ENCODE measurements around the gene RBM42.

The RBM42 gene

DNA sequence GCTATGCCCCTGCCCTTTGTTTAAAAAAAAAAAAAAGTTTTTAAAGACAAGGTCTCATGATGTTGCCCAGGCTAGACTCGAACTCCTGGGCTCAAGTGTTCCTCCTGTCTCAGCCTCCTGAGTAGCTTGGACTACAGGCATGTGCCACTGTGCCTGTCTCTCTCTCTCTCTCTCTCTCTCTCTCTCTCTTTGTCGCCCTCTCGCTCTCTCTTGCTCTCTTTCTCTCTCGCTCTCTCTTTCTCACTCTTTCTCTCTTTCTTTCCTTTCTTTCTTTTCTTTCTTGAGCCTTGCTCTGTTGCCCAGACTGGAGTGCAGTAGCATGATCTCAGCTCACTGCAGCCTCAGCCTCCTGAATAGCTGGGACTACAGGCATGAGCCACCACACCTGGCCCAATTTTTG, 26.8 kb downstream of the RBM42 start:
- no peak for DNase-seq

DNA sequence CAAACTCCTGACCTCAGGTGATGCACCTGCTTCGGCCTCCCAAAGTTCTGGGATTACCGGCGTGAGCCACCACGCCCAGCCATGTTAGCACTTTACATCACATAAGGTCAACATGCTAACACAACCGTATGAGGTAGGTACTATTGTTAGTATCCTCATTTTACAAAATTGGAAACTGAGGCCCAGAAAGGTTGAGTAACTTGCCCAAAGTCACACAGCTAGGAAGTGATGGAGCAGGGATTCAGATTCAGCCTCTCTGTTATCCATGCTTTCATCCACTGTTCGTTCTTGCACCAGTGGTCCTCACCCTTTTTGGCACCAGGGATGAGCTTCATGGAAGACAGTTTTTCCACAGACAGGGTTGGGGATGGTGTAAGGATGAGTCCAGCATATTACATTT, 27.9 kb downstream of the RBM42 start:
- DNase-seq: no peak

DNA sequence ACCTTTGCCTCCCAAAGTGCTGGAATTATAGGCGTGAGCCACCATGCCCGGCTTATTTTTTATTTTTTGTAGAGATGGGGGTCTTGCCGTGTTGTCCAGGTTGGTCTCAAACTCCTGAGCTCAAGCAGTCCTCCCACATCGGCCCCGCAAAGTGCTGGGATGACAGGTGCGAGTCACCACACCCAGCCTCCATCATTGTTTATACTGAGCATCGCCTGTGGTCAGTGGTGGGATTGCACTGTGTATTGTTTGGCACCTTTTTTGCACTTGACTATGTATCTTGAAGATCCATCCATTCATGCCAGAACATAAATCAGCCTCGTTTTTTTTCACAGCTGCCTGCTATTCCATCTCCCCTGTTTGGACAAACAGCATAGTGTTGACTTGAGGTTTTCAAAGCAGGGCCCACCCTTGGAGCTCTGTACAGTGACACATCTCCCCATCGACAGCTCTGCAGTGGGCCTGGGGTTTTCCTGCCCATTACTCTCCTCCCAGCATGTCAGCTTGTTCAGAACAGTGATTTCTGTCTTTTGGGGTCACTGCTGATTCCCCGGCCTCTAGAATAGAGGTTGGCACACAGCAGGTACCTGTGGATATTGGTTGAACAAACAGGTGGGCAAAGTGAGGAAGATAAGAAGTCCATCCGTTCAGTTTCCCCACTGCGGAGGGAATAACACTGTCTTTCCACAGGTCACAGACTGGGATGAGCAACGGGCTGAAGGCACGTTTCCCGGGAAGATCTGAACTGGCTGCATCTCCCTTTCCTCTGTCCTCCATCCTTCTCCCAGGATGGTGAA, 29.3 kb downstream of the RBM42 start:
- DNase-seq: no peak

DNA sequence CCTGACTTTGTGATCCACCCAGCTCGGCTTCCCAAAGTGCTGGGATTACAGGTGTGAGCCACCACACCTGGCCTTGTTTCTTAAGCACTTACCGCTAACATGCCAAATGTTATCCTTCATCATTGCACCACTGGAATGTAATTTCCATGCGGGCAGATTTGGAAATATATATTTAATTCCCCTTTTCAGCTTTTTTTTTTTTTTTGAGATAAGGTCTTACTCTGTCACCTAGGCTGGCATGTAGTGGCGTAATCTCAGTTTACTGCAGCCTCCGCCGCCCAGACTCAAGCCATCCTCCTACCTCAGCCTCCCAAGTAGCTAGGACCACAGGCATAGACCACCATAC, 33.1 kb downstream of the RBM42 start:
- DNase-seq: no peak

DNA sequence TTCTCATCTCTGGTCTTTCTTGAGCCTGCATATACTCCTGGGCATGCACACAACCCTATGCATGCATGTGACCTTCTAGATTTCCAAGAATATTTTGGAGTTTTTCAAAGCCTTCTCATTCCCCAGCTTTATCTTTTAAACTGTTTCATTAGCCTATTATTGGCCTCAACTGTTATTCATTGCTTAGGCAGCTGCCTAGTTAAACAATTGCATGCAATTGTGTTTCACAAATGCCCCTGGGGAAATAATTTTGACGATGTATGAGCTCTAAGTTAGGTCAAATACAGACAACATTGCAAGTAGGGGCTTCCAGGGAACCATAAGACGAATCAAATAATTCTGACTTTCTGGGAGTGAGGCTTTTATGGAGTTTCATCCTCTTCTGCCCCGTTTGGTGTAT, 35.1 kb downstream of the RBM42 start:
- DNase-seq: no peak

DNA sequence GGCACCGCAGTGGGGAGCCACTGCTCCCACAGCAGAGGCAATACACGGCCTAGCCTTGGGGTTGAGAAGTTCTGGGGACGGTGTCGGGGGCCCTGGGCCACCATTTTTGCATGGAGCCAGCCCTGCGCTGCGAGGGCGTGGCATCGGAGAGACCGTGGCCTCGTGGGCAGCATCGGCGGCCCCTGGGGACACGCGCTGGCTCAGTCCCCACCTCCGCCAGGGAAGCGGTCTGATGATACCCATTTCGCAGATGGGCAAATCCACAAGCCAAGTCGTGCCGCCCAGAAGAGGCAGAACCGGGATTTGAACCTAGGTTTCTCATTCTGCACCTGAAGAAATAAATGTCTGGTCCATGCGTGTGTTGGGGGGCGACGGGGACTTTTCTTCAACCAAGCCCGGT, 36.3 kb downstream of the RBM42 start:
- no peak for DNase-seq

DNA sequence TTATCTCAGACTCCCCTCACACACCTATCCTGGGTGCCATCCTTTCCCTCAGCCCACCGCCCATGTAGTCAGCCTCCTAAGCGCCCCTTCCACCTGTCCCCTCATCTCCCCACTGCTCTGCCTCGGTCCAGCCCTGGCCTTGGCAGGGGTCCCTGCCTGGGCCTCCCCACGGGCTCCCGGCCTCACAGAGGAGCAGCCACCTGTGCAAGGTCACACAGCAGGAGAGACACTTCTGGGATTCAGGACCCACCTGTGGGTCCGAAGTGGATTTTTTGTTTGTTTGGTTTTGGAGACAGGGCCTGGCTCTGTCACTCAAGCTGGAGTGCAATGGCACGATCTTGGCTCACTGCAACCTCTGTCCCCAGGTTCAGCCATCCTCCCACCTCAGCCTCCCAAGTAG, 36.8 kb downstream of the RBM42 start:
- DNase-seq: no peak

DNA sequence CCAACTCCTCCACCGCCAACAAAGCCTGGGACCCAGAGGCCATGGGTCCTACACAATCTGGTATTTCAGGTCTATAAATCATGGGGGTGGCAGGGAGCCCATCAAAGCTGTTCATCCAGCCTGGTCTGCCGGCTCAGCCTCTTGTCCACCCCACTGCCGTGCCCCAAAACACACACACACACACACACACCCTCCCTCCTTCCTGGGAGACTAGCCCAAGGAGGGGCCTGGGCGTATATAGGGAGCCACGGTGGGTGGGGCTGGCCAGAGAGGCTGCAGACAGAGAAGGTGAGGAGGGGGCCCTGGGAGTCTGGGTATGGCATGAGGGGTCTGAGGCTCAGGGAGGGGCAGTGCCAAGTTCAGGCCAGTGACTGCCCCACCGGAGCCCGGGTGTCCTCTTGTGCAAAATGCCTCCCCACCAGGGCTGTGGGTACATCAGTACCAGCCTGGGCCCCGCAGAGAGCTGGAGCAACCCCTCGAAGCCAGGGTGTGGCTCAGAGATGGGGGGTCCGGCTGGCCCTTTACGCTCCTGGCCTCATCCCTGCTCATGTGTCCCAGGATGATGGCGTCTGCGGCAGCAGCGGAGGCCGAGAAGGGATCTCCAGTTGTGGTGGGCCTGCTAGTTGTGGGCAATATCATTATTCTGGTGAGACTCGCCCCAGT, 37.5 kb downstream of the RBM42 start, which contains the start of gene UPK1A:
Gene UPK1A (plus strand): TSS at position 267 of the 663 bp plus-strand sequence. CDS start 296 bp downstream, at position 563.
- DNase-seq: no peak

DNA sequence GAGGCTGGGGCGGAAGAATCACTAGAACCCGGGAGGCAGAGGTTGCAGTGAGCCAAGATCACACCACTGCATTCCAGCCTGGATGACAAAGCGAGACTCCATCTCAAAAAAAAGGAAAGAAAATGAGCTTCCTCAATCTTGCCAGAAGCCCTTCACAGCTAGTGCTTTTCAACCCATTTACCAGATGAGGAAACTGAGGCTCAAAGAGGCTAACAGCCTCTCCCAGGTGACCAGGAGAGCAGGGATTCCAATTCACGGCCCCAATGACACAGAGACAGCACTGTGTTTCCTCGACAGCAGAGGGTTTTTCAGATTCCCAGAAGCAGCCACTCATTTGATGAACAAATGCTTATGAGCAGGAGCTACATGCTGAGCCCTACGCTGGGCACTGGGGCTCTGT, 40.7 kb downstream of the RBM42 start:
- DNase-seq: no peak

DNA sequence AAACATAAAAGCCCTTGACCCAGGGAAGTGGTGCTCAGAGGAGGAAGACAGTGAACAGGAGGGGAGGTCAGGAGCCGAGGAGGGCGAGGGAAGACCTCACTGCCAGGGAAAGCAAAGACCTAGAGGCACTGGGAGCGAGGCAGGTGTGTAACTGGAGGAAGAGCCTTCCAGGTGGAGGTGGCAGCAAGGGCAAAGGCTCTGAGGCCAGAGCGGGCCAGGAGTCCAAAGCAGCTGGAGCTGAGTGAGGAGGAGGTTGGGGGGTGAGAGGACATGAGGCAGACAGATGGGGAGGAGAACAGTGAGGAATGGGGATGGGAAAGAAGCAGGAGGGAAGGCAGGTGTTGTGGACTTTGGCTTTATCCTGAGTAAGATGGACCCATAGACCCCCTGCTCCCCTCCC, 41.1 kb downstream of the RBM42 start:
- DNase-seq: no peak

DNA sequence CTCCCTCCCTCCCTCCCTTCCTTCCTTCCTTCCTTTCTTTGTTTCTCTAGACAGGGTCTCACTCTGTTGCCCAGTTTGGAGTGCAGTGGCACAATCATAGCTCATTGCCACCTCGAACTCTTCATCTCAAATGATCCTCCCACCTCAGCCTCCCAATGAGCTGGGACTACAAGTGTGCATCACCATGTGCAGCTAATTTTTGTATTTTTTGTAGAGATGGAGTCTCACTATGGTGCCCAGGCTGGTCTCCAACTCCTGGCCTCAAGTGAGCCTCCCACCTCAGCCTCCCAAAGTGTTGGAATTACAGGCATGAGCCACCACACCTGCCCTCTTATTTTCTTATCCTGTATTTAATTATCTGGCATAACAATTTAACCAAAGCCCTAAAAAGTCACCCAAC, 41.9 kb downstream of the RBM42 start:
- no peak for DNase-seq

DNA sequence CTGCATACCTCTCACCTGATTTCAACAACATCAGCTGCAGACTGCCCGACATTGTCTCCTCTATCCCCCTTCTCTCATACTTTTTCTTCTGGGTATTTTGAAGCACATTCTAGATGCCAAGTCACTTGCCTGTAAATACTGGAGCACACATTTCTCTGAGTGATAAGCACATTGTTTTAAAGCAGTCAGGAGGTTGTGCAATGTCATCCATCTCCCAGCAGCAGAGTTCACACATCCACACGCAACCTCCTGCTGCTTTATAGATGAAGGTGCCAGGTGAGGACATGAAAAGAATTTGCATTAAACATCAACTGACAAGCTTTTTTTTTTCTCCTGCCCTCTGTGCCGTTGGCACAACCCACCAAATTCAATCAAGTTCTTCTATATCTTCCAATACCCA, 43.0 kb downstream of the RBM42 start:
- DNase-seq: no peak

DNA sequence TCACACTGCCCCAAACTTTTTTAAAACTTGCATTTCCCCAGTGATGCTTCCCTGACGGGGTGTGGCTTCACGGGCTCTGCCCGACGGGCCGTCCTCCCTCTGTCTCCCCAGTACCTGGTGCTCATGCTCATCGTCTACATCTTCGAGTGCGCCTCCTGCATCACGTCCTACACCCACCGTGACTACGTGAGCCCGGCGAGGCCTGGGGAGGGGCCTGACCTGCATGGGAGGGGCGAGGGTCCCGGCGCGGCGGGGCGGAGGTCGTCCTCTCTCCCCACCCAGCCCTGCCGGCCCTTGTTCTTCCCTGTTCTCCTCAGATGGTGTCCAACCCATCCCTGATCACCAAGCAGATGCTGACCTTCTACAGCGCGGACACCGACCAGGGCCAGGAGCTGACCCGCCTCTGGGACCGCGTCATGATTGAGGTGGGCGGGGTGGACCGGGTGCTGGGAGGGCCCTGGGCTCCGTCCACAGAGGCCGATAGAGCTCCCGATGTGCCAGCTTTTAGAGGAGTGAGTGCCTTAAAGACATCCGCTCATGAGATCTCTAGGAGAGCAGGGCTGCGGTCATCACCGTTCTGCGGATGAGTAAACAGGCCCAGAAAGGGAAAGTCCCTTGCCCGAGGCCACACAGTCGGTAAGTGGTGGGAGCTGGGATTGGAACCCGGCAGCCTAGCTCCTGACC, 44.4 kb downstream of the RBM42 start:
- no peak for DNase-seq

DNA sequence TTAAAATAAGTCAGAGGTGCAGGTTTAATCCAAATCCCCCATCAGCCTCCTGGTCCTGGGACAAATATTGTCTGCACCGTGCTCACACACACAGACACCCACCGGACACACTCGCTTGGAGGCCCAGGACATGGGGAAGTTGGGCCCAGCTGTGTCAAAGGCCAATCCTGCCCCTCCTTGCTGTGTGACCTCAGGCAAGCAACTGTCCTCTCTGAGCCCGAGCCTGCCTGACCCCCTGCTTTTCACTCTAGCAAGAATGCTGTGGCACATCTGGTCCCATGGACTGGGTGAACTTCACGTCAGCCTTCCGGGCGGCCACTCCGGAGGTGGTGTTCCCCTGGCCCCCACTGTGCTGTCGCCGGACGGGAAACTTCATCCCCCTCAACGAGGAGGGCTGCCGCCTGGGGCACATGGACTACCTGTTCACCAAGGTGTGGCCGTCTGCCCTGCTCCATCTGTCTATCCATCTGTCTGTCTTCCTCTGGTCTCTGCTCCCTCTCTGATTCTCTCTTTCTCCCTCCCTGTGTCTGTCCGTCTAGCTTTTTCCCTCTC, 46.8 kb downstream of the RBM42 start:
- no peak for DNase-seq
